ENCODE measurements around the gene RUNX2. TPM values are rescaled to one million over a fixed set of nuclear protein-coding genes. Genes with fewer than 3 reads are reported as not detected.
A peak's percentile ranks its signal among the peaks of the same experiment; 100 is the strongest.

RUNX2 gene
- polyA plus RNA-seq, 1 donor = 2.6 TPM

- Histone ChIP-seq H3K4me3 (ENCODE audit: low read length) (no peak overlapping the region), H3K9me3 (ENCODE audit: control insufficient read depth, low read depth, low read length) (peaks cover 5% of the 10 kb centered on the region), H3K36me3 (ENCODE audit: control insufficient read depth, insufficient read depth, low read length) (no peaks in the 10 kb centered on the region), H3K4me1 (ENCODE audit: control insufficient read depth, insufficient read depth, low read length) (no peaks in the 10 kb centered on the region), H3K27me3 (ENCODE audit: control insufficient read depth, insufficient read depth, low read length) (no peaks in the 10 kb centered on the region), H3K27ac (ENCODE audit: low read length) (no peak overlapping the region)
- DNase-seq = no peak
- no CpG with 5 or more reads among the region's 3 CpGs for WGBS (ENCODE audit: insufficient coverage, low lambda C conversion rate)
Observed at GRCh38 chr6:45301348-45302142, 26.6 kb upstream of the RUNX2 start.

- peaks cover 9% of the 10 kb centered on the region for H3K9me3 ChIP-seq (ENCODE audit: control insufficient read depth, low read depth, low read length)
- H3K27ac ChIP-seq (ENCODE audit: low read length) = no peak overlapping the region
- H3K36me3 ChIP-seq (ENCODE audit: control insufficient read depth, insufficient read depth, low read length) = no peaks in the 10 kb centered on the region
- WGBS (ENCODE audit: insufficient coverage, low lambda C conversion rate) = 100% methylated on average over 2 of the region's 3 CpGs
- no peak for DNase-seq
- no peak overlapping the region for H3K4me3 ChIP-seq (ENCODE audit: low read length)
- no peaks in the 10 kb centered on the region for H3K4me1 ChIP-seq (ENCODE audit: control insufficient read depth, insufficient read depth, low read length)
- H3K27me3 ChIP-seq (ENCODE audit: control insufficient read depth, insufficient read depth, low read length) = no peaks in the 10 kb centered on the region
Observed at GRCh38 chr6:45302832-45303231, 25.3 kb upstream of the RUNX2 start.

GRCh38 chr6:45305546-45305945 lies 22.6 kb upstream of the RUNX2 start:
- H3K9me3 ChIP-seq (ENCODE audit: control insufficient read depth, low read depth, low read length) = peaks cover 9% of the 10 kb centered on the region
- H3K4me3 ChIP-seq (ENCODE audit: low read length) = no peak overlapping the region
- H3K4me1 ChIP-seq (ENCODE audit: control insufficient read depth, insufficient read depth, low read length) = no peaks in the 10 kb centered on the region
- WGBS (ENCODE audit: insufficient coverage, low lambda C conversion rate) = no CpG with 5 or more reads among the region's 1 CpG
- H3K27ac ChIP-seq (ENCODE audit: low read length) = no peak overlapping the region
- H3K27me3 ChIP-seq (ENCODE audit: control insufficient read depth, insufficient read depth, low read length) = no peaks in the 10 kb centered on the region
- H3K36me3 ChIP-seq (ENCODE audit: control insufficient read depth, insufficient read depth, low read length) = no peaks in the 10 kb centered on the region
- DNase-seq = no peak

GRCh38 chr6:45310118-45310788 lies 17.9 kb upstream of the RUNX2 start:
- no CpG with 5 or more reads among the region's 7 CpGs for WGBS (ENCODE audit: insufficient coverage, low lambda C conversion rate)
- H3K9me3 ChIP-seq (ENCODE audit: control insufficient read depth, low read depth, low read length) = peaks cover 4% of the 10 kb centered on the region
- no peaks in the 10 kb centered on the region for H3K36me3 ChIP-seq (ENCODE audit: control insufficient read depth, insufficient read depth, low read length)
- H3K27ac ChIP-seq (ENCODE audit: low read length) = no peak overlapping the region
- no peak for DNase-seq
- no peaks in the 10 kb centered on the region for H3K4me1 ChIP-seq (ENCODE audit: control insufficient read depth, insufficient read depth, low read length)
- no peaks in the 10 kb centered on the region for H3K27me3 ChIP-seq (ENCODE audit: control insufficient read depth, insufficient read depth, low read length)
- H3K4me3 ChIP-seq (ENCODE audit: low read length) = no peak overlapping the region

- no peaks in the 10 kb centered on the region for H3K27me3 ChIP-seq (ENCODE audit: control insufficient read depth, insufficient read depth, low read length)
- H3K27ac ChIP-seq (ENCODE audit: low read length) = no peak overlapping the region
- no peaks in the 10 kb centered on the region for H3K9me3 ChIP-seq (ENCODE audit: control insufficient read depth, low read depth, low read length)
- H3K36me3 ChIP-seq (ENCODE audit: control insufficient read depth, insufficient read depth, low read length) = no peaks in the 10 kb centered on the region
- DNase-seq = no peak
- WGBS (ENCODE audit: insufficient coverage, low lambda C conversion rate) = no CpG with 5 or more reads among the region's 5 CpGs
- H3K4me3 ChIP-seq (ENCODE audit: low read length) = no peak overlapping the region
- H3K4me1 ChIP-seq (ENCODE audit: control insufficient read depth, insufficient read depth, low read length) = no peaks in the 10 kb centered on the region
Observed at GRCh38 chr6:45314146-45314545, 14.0 kb upstream of the RUNX2 start.

- no CpG with 5 or more reads among the region's 4 CpGs for WGBS (ENCODE audit: insufficient coverage, low lambda C conversion rate)
- no peak overlapping the region for H3K4me3 ChIP-seq (ENCODE audit: low read length)
- DNase-seq = no peak
Observed at GRCh38 chr6:45320349-45320748, 7.8 kb upstream of the RUNX2 start.

GRCh38 chr6:45323656-45324224 lies 4.4 kb upstream of the RUNX2 start:
- Histone ChIP-seq H3K36me3 (ENCODE audit: control insufficient read depth, insufficient read depth, low read length) (no peaks in the 10 kb centered on the region), H3K9me3 (ENCODE audit: control insufficient read depth, low read depth, low read length) (no peaks in the 10 kb centered on the region), H3K27me3 (ENCODE audit: control insufficient read depth, insufficient read depth, low read length) (no peaks in the 10 kb centered on the region), H3K27ac (ENCODE audit: low read length) (no peak overlapping the region), H3K4me1 (ENCODE audit: control insufficient read depth, insufficient read depth, low read length) (no peaks in the 10 kb centered on the region), H3K4me3 (ENCODE audit: low read length) (no peak overlapping the region)
- DNase-seq = peak in 1 of 2 donors; percentile 9
- WGBS (ENCODE audit: insufficient coverage, low lambda C conversion rate) = 23% methylated on average over 2 of the region's 3 CpGs

More at GRCh38 chr6:45320349-45320748, 7.8 kb upstream of the RUNX2 start:
- no peak overlapping the region for H3K27ac ChIP-seq (ENCODE audit: low read length)
- H3K4me1 ChIP-seq (ENCODE audit: control insufficient read depth, insufficient read depth, low read length) = no peaks in the 10 kb centered on the region
- no peaks in the 10 kb centered on the region for H3K36me3 ChIP-seq (ENCODE audit: control insufficient read depth, insufficient read depth, low read length)
- H3K27me3 ChIP-seq (ENCODE audit: control insufficient read depth, insufficient read depth, low read length) = no peaks in the 10 kb centered on the region
- no peaks in the 10 kb centered on the region for H3K9me3 ChIP-seq (ENCODE audit: control insufficient read depth, low read depth, low read length)

- H3K27ac ChIP-seq (ENCODE audit: low read length) = no peak overlapping the region
- H3K4me3 ChIP-seq (ENCODE audit: low read length) = no peak overlapping the region
- H3K27me3 ChIP-seq (ENCODE audit: control insufficient read depth, insufficient read depth, low read length) = no peaks in the 10 kb centered on the region
- no peaks in the 10 kb centered on the region for H3K36me3 ChIP-seq (ENCODE audit: control insufficient read depth, insufficient read depth, low read length)
- no peaks in the 10 kb centered on the region for H3K9me3 ChIP-seq (ENCODE audit: control insufficient read depth, low read depth, low read length)
- H3K4me1 ChIP-seq (ENCODE audit: control insufficient read depth, insufficient read depth, low read length) = no peaks in the 10 kb centered on the region
- WGBS (ENCODE audit: insufficient coverage, low lambda C conversion rate) = 85% methylated on average over 4 of the region's 5 CpGs
- no peak for DNase-seq
Observed at GRCh38 chr6:45326698-45327417, 1.3 kb upstream of the RUNX2 start.

- Histone ChIP-seq H3K27ac (ENCODE audit: low read length) (no peak overlapping the region), H3K4me3 (ENCODE audit: low read length) (no peak overlapping the region)
Observed at GRCh38 chr6:45328523-45328922, 393 bp downstream of the RUNX2 start.

GRCh38 chr6:45344900-45345299 lies 16.8 kb downstream of the RUNX2 start:
- no peak overlapping the region for H3K27ac ChIP-seq (ENCODE audit: low read length)
- H3K4me1 ChIP-seq (ENCODE audit: control insufficient read depth, insufficient read depth, low read length) = no peaks in the 10 kb centered on the region
- H3K27me3 ChIP-seq (ENCODE audit: control insufficient read depth, insufficient read depth, low read length) = no peaks in the 10 kb centered on the region
- no CpG with 5 or more reads among the region's 2 CpGs for WGBS (ENCODE audit: insufficient coverage, low lambda C conversion rate)
- no peaks in the 10 kb centered on the region for H3K36me3 ChIP-seq (ENCODE audit: control insufficient read depth, insufficient read depth, low read length)
- H3K9me3 ChIP-seq (ENCODE audit: control insufficient read depth, low read depth, low read length) = no peaks in the 10 kb centered on the region
- DNase-seq = no peak
- no peak overlapping the region for H3K4me3 ChIP-seq (ENCODE audit: low read length)

More at GRCh38 chr6:45328523-45328922, 393 bp downstream of the RUNX2 start:
- Histone ChIP-seq H3K36me3 (ENCODE audit: control insufficient read depth, insufficient read depth, low read length) (no peaks in the 10 kb centered on the region), H3K9me3 (ENCODE audit: control insufficient read depth, low read depth, low read length) (no peaks in the 10 kb centered on the region), H3K4me1 (ENCODE audit: control insufficient read depth, insufficient read depth, low read length) (no peaks in the 10 kb centered on the region), H3K27me3 (ENCODE audit: control insufficient read depth, insufficient read depth, low read length) (no peaks in the 10 kb centered on the region)
- DNase-seq = no peak

Data from large intestine (tissue), 3 donors.